ENCODE measurements around the gene COLGALT1. TPM values are rescaled to one million over a fixed set of nuclear protein-coding genes. Genes with fewer than 3 reads are reported as not detected.
A peak's percentile ranks its signal among the peaks of the same experiment; 100 is the strongest.

COLGALT1 gene
- total RNA-seq, 1 experiment from 2014 or later, result 49.5 TPM

DNA sequence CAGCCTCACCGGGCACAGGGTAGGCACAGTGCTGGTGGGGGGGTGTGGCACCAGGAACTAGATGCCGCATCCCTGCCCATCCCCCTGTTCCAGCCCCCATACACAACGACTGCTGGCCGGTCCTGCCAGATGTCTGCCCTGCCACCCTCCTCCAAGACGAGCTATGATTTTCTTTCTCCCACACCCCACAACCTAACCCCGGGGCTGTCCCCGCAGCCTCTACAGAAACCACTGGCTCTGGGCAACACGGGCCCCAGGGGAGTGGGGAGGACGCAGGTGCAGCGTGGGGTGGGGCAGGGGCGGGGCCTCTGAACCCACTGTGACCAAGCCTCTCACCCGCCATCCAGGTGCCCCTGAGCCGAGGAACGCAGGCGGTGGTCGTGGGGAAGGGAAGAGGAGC, 28.5 kb upstream of the COLGALT1 start:
- Histone ChIP-seq H3K4me3 (ENCODE audit: insufficient read depth, low read depth, low read length) (no peak overlapping the region), H3K27me3 (ENCODE audit: control insufficient read depth, insufficient read depth, low read length) (no peaks in the 10 kb centered on the region), H3K36me3 (replicated peaks; ENCODE audit: control insufficient read depth, insufficient read depth, low read length) (no peaks in the 10 kb centered on the region)
- DNase-seq, result peak; percentile 50

DNA sequence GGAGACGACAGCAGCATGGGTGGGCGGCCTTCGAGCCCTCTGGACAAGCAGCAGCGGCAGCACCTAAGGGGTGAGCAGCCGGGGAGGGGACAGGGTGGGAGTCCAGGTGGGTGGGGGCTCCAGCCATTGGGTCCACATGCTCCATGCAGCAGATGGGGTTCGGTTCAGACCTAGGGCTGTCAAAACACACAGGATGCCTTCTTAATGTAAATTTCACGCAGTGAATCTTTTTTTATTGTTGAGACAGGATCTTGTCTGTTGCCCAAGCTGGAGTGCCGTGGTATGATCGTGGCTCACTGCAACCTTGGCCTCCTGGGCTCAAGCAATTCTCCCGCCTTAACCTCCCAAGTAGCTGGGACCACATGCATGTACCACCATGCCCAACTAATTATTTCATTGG, 28.1 kb upstream of the COLGALT1 start:
- no peak overlapping the region for H3K4me3 ChIP-seq (ENCODE audit: insufficient read depth, low read depth, low read length)
- DNase-seq, result no peak
- no peaks in the 10 kb centered on the region for H3K27me3 ChIP-seq (ENCODE audit: control insufficient read depth, insufficient read depth, low read length)
- H3K36me3 ChIP-seq (replicated peaks; ENCODE audit: control insufficient read depth, insufficient read depth, low read length), result no peaks in the 10 kb centered on the region

DNA sequence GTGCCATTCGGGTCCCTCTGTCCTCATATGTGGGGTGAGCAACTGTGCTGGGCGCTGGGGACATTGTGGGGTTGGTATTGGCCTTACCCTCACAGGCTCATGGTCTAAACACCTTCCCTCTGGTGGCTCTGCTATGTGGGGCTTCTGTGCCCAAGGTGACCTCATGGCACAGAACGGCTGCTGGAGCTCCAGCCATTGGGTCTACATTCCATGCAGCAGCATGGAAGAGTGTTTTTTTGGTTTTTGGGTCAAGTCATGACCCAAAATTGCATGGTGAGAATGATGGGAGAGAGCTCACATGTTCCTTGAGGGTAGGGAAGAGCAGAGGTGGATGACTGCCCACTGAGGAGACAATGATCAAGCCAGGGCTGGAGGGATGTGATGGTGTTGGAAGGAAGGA, 26.8 kb upstream of the COLGALT1 start:
- H3K4me3 ChIP-seq (ENCODE audit: insufficient read depth, low read depth, low read length), result no peak overlapping the region
- H3K27me3 ChIP-seq (ENCODE audit: control insufficient read depth, insufficient read depth, low read length), result no peaks in the 10 kb centered on the region
- no peaks in the 10 kb centered on the region for H3K36me3 ChIP-seq (replicated peaks; ENCODE audit: control insufficient read depth, insufficient read depth, low read length)
- DNase-seq, result no peak

DNA sequence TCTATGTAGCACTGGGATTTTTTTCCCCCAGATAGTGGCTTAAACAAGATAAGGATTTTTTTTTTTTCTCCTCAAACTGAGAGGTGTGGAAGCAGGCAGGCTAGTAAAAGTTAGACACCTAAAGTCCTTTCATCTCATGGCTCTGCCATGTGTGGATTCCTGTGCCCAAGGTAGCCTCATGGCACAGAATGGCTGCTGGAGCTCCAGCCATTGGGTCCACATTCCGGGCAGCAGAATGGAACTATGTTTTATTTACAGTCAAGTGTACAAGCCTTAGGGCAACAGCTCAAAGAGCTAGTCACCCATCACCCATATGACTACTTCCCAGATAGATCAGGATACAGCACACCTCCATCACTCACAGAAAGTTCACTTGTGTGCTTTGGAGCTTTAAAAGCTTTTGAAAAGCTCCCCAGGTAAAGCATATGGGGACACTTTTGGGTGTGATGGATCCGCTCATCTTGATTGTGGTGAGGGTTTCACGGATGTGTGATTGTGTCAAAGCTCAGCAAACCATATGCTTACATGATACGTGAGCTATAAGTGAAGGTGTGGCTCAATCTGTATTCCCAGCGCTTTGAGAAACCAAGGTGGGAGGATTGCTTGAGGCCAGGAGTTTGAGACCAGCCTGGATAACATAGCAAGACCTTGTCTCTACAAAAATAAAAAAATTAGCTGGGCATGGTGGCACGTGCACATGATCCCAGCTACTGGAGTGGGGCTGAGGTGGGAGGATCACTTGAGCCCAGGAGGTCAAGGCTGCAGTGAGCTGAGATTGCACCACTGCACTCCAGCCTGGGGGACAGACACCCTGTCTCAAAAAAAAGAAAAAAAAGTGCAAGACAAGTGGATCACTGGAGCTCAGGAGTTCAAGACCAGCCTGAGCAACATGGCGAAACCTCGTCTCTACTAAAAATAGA, 25.9 kb upstream of the COLGALT1 start:
- no peaks in the 10 kb centered on the region for H3K36me3 ChIP-seq (replicated peaks; ENCODE audit: control insufficient read depth, insufficient read depth, low read length)
- no peaks in the 10 kb centered on the region for H3K27me3 ChIP-seq (ENCODE audit: control insufficient read depth, insufficient read depth, low read length)
- peak; percentile 21 for DNase-seq
- no peak overlapping the region for H3K4me3 ChIP-seq (ENCODE audit: insufficient read depth, low read depth, low read length)

- Histone ChIP-seq H3K27me3 (ENCODE audit: control insufficient read depth, insufficient read depth, low read length) (no peaks in the 10 kb centered on the region), H3K36me3 (replicated peaks; ENCODE audit: control insufficient read depth, insufficient read depth, low read length) (no peaks in the 10 kb centered on the region), H3K4me3 (ENCODE audit: insufficient read depth, low read depth, low read length) (no peak overlapping the region)
- peak; percentile 77 for DNase-seq
Measured at GRCh38 chr19:17530586-17530985, 24.9 kb upstream of the COLGALT1 start.

DNA sequence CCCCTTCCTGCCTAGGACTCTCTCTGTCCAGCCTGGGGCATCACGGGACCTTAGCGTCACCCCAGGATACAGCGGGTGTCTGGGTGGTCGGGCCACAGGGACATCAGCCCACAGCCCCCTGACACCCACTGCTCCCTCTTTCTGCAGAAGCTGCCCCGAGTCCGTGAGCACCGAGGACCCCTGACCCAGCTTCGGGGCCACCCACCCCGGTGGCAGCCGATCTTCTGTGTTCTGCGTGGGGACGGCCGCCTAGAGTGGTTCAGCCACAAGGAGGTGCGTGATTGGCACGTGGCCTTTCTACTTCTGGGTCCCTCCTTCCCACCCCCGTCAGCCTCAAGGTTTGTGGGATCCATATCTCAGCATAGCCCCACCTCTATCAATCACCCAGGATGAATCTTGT, 23.3 kb upstream of the COLGALT1 start:
- DNase-seq, result peak; percentile 40
- no peak overlapping the region for H3K4me3 ChIP-seq (ENCODE audit: insufficient read depth, low read depth, low read length)
- H3K27me3 ChIP-seq (ENCODE audit: control insufficient read depth, insufficient read depth, low read length), result no peaks in the 10 kb centered on the region
- no peaks in the 10 kb centered on the region for H3K36me3 ChIP-seq (replicated peaks; ENCODE audit: control insufficient read depth, insufficient read depth, low read length)

DNA sequence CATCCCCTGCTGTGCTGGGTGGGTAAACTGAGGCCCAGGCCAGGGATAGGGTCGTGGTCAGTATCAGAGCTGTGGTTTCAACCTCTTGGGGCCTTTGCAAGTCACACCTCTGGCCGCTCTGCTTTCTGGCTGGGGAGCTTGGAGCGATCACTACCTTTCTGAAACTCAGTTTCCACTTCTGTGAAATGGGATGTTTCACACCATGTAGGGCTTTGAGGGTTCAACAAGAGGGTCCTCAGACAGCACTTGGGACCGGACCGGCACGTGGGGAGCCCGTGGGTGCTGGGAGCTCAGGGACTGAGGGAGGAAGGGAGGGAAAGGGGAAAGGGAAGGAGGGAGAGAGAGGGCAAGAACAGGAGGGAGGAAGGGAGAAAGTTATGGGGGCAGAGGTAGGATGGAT, 22.9 kb upstream of the COLGALT1 start:
- no peaks in the 10 kb centered on the region for H3K36me3 ChIP-seq (replicated peaks; ENCODE audit: control insufficient read depth, insufficient read depth, low read length)
- DNase-seq, result no peak
- no peak overlapping the region for H3K4me3 ChIP-seq (ENCODE audit: insufficient read depth, low read depth, low read length)
- H3K27me3 ChIP-seq (ENCODE audit: control insufficient read depth, insufficient read depth, low read length), result no peaks in the 10 kb centered on the region; the same call in 1 of the 2 replicates

GRCh38 chr19:17534767-17535166, 20.7 kb upstream of the COLGALT1 start:
- Histone ChIP-seq H3K27me3 (ENCODE audit: control insufficient read depth, insufficient read depth, low read length) (peaks cover 8% of the 10 kb centered on the region), H3K4me3 (ENCODE audit: insufficient read depth, low read depth, low read length) (no peak overlapping the region), H3K36me3 (replicated peaks; ENCODE audit: control insufficient read depth, insufficient read depth, low read length) (no peaks in the 10 kb centered on the region)
- no peak for DNase-seq

DNA sequence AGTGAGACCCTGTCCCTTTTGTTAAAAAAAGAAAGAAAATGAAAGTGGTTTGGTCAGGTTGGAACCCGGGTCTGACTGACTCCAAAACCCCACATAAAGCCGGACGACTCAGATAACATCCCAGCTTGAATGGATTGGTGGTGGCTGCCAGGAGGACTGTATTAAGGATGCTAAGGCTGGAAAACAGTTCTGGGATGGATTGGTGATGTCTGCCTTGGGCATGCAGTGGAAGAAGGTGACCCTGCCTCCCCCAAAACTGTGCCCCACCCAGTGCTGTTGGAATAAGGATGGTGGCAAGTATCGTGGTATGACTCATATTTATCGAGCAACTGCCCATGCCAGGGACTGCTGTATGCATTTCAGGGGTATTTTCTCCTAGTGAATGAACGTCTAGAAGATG, 18.5 kb upstream of the COLGALT1 start:
- Histone ChIP-seq H3K36me3 (replicated peaks; ENCODE audit: control insufficient read depth, insufficient read depth, low read length) (no peaks in the 10 kb centered on the region), H3K27me3 (ENCODE audit: control insufficient read depth, insufficient read depth, low read length) (peaks cover 8% of the 10 kb centered on the region), H3K4me3 (ENCODE audit: insufficient read depth, low read depth, low read length) (no peak overlapping the region)
- peak; percentile 22 for DNase-seq

- Histone ChIP-seq H3K27me3 (ENCODE audit: control insufficient read depth, insufficient read depth, low read length) (peaks cover 8% of the 10 kb centered on the region), H3K36me3 (replicated peaks; ENCODE audit: control insufficient read depth, insufficient read depth, low read length) (no peaks in the 10 kb centered on the region), H3K4me3 (ENCODE audit: insufficient read depth, low read depth, low read length) (peak overlapping the region; percentile 67)
- no peak for DNase-seq
Measured at GRCh38 chr19:17538684-17539237, 16.7 kb upstream of the COLGALT1 start.

- Histone ChIP-seq H3K4me3 (ENCODE audit: insufficient read depth, low read depth, low read length) (peak overlapping the region; percentile 67), H3K36me3 (replicated peaks; ENCODE audit: control insufficient read depth, insufficient read depth, low read length) (no peaks in the 10 kb centered on the region), H3K27me3 (ENCODE audit: control insufficient read depth, insufficient read depth, low read length) (peaks cover 8% of the 10 kb centered on the region)
- DNase-seq, result peak; percentile 100
Measured at GRCh38 chr19:17539238-17540117, 16.0 kb upstream of the COLGALT1 start.

GRCh38 chr19:17540174-17540573, 15.3 kb upstream of the COLGALT1 start:
- no peak for DNase-seq
- Histone ChIP-seq H3K4me3 (ENCODE audit: insufficient read depth, low read depth, low read length) (no peak overlapping the region), H3K36me3 (replicated peaks; ENCODE audit: control insufficient read depth, insufficient read depth, low read length) (no peaks in the 10 kb centered on the region), H3K27me3 (ENCODE audit: control insufficient read depth, insufficient read depth, low read length) (peaks cover 8% of the 10 kb centered on the region)

GRCh38 chr19:17541184-17541759, 14.2 kb upstream of the COLGALT1 start:
- H3K4me3 ChIP-seq (ENCODE audit: insufficient read depth, low read depth, low read length), result no peak overlapping the region

DNA sequence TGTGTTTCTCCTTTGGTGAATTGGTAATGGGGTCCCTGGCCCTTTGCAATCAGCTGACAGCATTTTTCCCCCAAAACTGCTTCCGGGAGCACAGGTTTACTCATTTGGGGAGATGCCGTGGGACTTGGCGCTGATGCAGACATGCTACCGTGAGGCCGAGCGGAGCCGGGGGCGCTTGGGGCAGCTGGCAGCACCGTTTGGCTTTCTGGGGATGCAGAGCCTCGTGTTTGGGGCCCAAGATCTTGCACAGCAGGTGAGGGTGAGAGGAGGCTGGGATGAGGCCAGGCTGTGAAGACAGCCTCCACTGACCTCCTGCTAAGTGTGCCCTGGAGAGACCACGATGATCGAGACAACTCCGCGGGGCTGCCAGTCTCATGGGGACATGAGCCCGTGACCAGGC, 13.4 kb upstream of the COLGALT1 start:
- Histone ChIP-seq H3K4me3 (ENCODE audit: insufficient read depth, low read depth, low read length) (no peak overlapping the region), H3K27me3 (ENCODE audit: control insufficient read depth, insufficient read depth, low read length) (peaks cover 8% of the 10 kb centered on the region), H3K36me3 (replicated peaks; ENCODE audit: control insufficient read depth, insufficient read depth, low read length) (no peaks in the 10 kb centered on the region)
- peak; percentile 31 for DNase-seq

More at GRCh38 chr19:17541184-17541759, 14.2 kb upstream of the COLGALT1 start:
- no peak for DNase-seq
- peaks cover 8% of the 10 kb centered on the region for H3K27me3 ChIP-seq (ENCODE audit: control insufficient read depth, insufficient read depth, low read length)
- H3K36me3 ChIP-seq (replicated peaks; ENCODE audit: control insufficient read depth, insufficient read depth, low read length), result no peaks in the 10 kb centered on the region

Measured in H7 (cell line).